GM18520 (cell line): Measurements from ENCODE around the gene TYW5.

Experiments
- ATAC-seq: cut with Tn5 transposase; IDR thresholded peaks from one replicate; pipeline ENCODE4 v1.9.1; 2021; ENCODE audit not compliant: unreplicated experiment

TYW5 gene, protein sequence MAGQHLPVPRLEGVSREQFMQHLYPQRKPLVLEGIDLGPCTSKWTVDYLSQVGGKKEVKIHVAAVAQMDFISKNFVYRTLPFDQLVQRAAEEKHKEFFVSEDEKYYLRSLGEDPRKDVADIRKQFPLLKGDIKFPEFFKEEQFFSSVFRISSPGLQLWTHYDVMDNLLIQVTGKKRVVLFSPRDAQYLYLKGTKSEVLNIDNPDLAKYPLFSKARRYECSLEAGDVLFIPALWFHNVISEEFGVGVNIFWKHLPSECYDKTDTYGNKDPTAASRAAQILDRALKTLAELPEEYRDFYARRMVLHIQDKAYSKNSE

DNA sequence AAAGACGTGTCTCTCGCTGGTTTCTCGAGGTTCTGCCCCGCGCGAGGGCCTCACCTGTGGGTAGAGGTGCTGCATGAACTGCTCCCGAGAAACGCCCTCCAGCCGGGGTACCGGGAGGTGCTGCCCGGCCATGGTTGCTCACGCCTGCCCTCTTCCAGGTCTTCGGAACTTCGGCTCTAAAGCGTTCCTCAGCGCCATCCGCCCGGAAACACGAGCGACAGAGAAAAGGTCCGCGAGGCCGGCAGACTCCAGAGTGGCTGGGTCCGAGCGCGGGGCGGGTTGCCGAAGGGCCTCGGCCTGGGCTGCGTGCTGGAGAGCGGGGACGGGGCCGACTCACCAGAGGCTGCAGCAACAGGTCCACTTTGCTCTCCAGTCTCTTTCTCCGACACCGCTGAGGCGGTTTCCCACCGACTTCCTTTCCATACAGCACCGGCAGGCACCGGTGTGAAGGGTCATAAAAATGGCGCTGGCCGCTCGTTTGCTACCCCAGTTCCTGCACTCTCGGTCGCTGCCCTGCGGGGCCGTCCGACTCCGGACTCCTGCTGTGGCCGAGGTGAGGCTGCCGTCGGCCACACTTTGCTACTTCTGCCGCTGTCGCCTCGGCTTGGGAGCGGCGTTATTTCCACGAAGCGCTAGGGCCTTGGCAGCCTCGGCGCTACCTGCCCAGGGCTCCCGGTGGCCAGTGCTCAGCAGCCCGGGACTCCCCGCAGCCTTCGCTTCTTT is at the start of gene TYW5, which contains the start of gene MAIP1:
Gene TYW5, minus strand, starts transcription at position 153 of the 723 bp plus-strand sequence. Its CDS starts 21 bp downstream, at position 132.
Gene MAIP1, plus strand, starts transcription at position 244 of the 723 bp plus-strand sequence. Its CDS starts 217 bp downstream, at position 461.
- peak; percentile 62 for ATAC-seq

DNA sequence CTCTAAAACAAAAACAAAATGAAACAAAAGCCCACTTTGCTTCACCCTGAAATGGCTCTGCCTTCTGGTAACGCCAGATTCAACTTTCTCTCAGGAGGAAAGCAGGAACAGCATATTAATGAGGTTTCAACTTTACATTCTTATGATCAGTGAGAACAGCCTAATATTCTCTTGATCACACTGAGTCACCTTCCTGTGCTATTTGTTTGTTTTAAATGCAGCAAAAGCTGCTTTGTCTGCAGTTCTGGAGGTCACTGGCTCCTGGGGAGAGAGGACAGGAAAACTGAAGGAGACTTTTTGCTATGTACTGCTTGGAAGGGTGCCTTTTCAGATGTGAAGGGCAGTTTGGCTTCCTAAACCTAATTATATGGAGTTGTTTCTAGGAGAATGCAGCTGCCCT is 48.2 kb upstream of the TYW5 start:
- ATAC-seq: no peak

DNA sequence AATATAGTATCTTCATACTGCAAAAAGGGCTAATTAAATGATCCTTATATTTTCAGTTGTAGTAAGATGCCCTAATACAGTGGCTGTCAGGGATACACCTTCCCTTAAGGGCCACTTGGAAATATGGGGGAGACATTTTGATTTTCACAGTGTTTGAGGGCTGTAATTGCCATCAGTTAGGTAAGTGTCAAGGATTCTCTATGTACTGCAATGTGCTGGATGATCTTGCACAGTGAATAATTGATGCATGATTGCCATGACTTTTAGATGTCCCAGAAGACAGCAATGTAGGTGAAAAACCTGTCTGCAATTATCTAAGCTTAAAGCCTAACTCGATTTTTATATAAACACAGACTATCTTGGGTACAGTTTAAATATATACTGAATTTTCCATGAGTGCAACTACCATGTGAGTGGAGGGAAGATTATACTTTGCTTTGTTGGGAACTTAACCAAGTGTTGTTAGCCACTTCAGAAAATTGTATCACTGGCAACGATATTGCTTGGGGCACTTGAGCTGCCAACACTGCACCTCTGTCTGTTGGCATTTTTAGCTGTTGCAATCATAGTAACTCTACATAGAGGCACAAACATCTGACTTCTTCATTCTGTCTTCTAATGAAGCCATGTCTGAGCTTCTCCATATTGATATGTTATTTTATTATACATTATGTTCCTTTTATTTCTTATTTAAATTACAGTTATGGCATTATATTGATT is 45.3 kb upstream of the TYW5 start:
- ATAC-seq: no peak

DNA sequence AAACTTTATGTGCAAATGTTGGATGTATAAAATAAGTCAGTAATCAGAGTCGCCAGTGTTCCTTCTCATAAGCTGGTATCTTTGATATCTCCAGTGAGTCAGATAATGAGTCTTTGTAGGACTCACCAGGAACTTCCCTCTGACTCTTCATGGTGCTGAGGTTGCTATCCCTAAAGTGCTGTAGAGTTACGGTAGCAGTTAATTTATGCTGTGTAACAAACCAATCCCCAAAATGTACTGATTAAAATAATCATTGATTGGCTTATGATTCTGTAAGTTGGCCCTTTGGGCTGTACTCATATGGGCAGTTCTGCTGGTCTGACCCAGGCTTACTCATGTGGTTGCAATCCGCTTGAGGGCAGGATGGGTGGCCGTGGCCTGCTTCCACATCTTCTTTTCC is 43.9 kb upstream of the TYW5 start:
- no peak for ATAC-seq

DNA sequence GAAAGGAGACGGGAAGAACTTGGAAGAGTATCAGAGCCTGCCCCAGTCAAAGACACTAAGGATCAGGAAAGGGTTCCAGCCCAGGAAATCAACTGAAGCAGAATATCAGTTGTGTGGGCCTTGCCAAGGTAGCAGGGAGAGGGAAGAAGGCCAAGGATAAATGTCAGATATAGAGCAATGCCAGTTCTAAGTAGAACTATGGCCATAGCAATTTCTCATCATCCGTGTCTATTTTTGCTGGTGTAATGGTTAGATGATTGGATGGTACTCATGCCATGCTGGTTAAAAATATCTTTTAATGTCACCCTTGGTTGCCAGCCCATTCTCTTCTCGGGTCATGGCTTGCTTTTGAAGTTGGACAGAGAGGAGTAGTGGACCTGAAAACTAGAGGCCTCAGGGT is 42.0 kb upstream of the TYW5 start:
- no peak for ATAC-seq

DNA sequence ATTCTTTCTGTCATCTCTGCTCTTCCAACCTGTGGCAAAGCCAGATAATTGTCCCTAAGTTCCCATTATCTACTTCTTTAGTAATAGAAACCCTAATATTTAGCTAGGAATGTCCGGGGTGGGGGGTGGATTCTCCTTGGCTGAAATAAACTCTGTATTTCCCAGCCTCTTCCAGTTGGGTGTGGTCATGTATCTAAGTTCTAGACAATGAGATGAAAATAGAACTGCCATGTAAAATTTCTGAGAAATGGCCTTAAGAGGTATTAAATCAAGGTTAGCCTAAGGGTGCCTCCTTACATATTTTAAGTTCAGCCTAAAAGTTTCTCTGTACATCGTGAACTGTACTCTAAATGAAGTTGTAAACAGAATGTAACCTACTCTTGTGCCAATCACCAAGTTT is 39.6 kb upstream of the TYW5 start:
- no peak for ATAC-seq

DNA sequence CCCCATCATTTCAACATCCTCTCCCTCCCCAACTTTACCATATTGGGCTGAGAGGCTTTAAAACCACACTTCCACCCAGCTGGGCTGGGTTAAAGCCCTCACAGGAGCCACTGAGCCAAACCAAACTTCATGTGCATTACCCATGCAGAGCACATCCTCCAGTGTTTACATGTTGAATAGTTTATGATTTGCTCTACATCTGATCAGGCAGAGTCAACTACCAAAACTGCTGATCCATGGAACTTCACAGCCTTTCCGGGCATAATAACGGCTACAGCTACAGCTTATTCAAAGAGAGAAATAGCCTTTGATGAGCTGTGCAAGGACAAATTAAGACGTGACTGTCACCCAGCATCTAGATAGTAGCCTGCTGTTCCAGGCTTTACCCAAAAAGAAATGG is 39.1 kb upstream of the TYW5 start:
- ATAC-seq: no peak

DNA sequence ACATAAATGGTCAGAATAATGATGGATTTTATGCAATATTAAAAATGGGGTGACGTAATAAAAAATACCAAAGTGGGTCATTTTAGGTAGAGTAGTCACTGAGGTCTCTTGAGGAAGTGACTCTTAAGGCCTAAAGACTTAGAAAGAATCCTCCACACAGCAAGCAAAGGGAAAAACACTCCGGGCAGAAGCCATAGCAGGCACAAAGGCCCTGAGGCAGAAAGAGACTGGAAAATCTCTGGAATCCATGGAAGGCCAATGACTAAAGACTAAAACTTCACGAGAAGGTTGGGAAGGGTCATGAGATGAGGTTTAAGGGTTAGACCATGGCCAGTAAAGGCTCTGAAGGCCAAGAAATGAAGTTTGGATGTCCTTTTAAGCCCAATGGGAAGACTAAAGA is 37.0 kb upstream of the TYW5 start:
- no peak for ATAC-seq

DNA sequence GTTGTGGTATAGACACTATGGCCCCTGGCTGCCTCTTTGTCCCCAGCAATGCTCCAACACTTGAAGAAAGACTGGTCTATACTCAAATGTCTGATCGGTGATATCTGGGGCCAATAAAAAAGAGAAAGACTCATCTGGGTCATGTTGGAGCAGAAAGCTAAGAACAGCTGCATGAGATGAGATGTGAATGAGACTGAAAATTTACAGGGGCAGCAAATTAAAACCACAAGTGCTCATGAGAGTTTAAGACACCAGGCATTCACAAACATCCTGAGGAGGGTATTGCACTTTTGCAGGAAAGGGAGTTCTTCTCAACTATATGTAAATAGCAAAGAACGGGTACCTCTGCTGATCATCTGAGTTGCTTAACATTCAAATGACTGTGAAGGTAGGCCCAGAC is 36.4 kb upstream of the TYW5 start:
- no peak for ATAC-seq

DNA sequence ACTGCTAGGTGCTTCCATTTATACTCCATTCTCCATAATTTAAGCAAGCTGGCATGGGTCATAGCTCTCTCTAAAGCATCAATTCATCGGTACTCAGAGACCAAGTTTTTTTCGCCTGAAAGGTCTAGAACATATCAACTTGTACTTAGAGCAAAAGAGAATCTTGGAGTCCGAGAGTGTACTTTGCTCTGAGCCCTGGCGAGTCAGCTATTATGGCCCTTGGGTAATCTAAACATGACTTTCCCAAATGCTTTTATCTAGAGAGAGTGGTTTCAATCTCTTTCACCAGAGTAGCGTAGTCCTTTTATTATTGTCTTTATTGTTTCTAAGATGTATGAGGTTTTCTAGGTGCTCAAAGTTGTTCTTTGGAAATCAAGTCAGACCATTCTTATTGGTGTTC is 34.5 kb upstream of the TYW5 start:
- no peak for ATAC-seq

DNA sequence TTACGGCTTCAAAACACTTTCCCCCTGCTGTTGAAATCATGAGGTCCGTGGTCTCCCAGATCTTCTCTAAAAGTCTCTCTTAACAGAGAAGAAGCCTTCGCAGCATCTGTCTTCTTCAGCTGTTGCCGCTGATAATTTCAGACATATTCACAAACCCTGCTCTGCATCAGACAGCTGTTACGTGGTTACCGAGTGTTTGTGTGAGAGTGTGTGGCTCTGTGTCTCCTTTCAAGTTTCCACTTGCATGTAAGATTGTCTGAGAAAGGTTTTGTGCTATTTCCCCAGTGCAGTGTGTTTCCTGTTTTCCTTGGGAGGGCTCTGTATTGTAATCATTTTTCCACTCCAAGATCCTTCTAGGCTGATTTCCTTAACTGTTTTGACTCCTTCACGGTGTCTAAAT is 32.9 kb upstream of the TYW5 start:
- no peak for ATAC-seq

DNA sequence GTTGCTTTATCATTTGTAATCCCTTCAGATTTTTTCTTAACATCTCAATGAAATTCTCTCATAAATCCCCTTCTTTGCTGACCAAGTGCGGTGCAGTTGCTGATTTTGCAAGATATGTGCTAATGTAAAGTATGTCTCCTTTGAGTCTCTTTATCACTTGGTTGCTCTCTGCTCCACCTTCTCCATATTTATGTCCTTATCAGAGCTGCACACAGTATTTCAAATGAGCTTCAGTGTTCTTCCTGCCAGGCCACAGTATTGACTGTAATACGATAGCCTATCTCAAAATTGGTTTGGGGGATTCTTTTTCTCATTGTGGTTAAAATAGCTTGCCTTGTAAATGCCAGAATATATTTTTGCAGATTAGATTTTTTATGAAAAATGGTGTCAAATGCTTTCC is 32.3 kb upstream of the TYW5 start:
- ATAC-seq: no peak

DNA sequence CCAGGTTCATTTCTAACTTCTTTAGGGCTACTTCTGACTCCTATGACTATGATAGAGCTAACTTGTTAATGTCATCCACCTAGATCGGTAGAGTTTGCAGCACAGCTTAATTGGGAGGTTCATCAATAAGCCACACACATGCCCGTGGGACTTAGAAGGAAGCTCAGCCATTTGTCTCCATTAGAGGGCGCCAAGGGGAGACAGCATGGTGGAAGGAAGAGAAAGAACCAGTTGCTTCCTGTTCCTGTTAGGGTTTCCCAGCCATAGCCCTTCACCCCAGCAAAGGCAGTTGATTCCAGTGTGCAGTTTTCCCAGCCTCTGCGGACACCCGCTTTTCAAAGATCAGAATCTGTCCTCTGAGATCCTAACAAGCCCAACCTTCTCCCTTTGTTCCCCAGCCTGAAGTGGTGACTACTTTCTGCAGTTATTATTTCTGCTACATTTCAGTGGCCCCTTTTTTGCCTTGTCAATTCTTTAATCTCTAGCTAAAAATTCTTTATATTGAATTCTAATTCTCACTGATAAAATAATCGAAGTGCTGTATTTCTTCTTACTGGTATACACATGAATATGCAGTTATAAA is 30.4 kb upstream of the TYW5 start:
- no peak for ATAC-seq

DNA sequence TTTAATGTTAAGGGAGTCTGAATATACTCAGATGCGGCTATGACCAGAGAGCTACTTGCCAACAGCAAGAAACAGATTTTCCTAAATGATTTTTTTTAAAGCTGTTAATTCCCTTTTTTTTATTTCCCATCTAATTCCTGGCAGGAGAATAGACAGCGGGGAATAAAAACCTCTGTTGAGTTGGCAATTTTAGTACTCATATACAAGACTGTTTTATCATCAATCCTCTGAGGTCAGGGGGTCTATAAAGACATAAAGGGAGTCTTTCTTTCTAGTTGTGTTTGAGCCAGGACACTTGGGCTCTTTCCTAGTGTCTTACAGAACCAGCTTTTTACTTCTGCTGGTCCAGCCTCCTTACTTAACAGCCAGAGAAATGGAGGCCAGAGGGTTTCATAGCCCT is 29.5 kb upstream of the TYW5 start:
- ATAC-seq: no peak

DNA sequence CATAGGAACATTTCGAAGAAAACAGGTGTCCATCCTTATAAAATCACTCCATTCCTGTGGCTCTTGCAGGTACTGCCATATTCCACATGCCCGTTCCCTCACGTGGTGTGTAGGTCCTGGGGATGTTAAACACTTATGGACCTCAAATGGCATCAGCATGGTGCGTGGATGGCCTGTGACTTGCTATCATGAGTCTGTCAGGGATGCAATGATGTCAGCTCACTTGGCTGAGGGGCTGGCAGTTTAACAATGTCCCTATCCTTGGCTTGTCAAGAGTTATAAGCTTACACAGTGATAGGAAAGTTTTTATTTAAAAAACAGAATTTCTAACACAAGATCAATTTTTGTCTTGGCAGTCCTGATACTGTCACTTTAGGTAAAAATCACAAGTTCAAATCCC is 28.9 kb upstream of the TYW5 start:
- no peak for ATAC-seq

DNA sequence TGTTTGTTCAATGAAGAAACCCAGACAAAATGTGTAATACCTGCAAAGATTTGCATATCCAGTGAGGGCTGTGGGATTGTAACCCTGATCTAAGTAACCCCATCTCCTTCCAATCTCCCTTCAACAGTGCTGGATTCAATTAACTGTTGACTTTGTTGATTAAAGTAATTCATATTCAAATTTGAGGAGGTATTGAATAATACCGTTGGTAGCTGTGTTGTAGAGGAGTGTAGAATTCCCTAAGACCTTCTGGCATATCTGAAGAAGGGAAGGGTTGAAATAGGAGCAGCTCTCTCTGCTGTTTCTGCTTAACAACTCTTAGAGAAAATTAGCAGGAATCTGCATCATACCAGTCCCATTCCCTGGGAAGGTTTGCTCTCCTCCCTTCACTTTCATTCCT is 28.2 kb upstream of the TYW5 start:
- ATAC-seq: no peak

DNA sequence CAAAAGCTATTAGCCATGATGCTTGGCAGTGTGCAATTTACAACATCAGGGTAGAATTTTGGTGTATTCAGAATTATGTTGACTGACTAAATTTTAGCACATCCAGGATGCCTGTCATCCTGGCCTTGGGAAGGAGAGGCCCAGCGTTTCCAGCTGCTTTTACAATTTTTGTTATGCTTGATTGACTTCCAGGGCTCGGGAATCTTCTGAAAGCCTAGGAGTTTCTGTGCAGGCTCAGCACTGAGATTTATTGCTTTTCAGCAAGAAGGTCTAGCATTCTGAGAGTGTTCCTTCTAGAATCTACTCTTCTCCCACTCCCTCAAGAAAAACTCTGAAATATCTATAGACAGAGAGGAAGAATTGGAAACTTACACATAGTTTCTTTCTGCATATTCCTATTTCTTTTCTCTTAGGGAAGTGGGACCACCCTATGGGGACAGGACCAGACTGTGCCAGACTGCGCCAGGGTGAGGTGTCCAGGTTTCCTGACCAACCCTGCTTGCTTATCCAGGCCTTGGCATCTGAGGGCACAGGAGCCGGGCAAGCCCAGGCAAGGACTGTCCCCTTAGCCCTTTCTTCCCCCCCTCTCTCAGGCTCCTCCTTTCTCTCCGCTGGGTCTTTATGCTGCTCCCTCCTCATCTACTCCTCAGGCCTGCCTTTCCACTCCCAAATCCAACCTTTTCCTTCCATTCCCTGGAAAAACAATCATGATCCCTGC is 27.0 kb upstream of the TYW5 start:
- ATAC-seq: no peak

DNA sequence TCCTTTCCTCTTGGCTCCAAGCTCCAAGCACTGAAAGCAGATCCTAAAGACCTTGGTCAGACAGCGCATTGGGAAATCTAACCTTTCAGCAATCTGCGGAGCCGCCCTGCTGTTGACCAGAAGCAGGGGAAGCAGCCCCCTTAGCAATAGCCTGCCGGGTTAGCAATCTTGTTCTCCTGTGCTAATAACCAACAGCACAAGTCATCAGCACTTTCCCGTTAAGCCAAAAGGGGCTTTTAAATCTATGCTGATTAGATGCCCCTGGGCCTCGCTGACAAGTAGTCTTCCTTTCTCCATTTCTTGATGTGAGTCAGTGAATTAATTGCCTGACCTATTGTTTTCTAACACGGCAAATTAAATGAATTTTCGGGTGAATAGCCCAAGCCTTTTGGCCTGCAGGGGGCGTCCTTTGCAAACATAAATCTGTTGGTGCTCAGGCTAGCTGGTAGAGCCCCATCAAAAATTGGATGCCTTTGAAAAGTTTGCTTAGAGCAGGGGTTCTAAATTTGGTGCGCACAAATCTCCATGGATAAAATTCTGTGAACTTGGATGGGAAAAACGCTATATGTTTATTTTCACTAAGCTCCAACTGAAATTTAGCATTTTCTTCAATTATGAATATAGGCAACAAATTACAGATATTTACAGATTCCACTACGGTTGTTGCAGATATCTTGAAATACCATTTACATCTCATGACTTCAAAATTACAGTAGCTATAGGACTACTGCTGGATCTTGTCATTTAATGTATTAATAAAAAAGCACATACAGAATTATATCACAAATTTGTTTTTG is 24.7 kb upstream of the TYW5 start:
- ATAC-seq: no peak

DNA sequence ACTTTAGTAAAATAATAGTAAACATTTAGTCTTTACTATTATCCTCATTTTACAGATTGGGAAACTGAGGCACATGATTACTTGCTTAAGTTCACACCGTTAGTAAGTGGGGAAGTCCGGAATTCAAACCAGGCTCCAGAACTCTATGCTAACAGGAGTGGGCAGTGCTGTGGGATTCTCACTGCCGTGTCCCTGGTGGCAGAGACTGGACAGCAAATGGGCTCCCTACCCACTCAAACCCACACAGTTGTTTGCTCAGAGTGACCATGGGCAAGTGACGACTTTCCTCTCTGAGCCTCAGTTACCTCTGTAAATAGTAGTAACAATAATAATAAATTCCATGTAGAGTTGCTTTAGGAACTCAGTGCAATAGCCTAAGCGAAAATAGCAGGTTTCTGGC is 24.1 kb upstream of the TYW5 start:
- ATAC-seq: no peak

DNA sequence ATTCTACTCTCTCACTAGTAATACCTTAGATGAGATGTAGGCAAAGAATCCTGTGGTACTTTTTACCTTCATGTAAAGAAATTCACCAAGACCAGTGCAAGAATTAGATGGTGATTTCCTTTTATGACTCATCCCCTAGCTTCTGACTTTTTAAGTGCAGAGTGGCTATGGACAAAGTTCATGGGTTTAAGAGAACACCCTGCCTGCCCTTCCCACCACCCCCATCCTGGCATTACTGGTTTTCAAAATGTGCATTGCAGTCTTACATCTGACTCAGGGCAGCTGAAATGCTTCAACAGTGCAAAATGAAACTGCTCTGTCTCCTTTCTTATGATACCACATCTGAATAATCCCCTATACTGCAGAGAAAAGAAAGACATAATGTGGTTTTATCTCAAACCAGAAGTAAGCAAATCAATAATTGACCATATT is 22.7 kb upstream of the TYW5 start:
- ATAC-seq: peak; percentile 85
